ENCODE results near the gene SCAMP4. TPM values are rescaled to one million over a fixed set of nuclear protein-coding genes. Genes with fewer than 3 reads are reported as not detected.

SCAMP4 gene
- total RNA-seq (ENCODE audit: unreplicated experiment): 71.8 TPM
- long read RNA-seq, transcript SCAMP4-201 (7 exons, 2,684 nt): major isoform, 5 of 8 reads
- long read RNA-seq, partial matches to known transcripts: 1 of 8 reads
- long read RNA-seq, other reads (novel, unspliced or antisense): 0 of 8 reads

GRCh38 chr19:1905110-1905862 is at the start of gene SCAMP4, which contains the start of gene ADAT3:
SCAMP4 (plus strand) TSS chr19:1905399; CDS start chr19:1915020, 9,621 bp downstream.
ADAT3 (plus strand) TSS chr19:1905399; CDS start chr19:1912048, 6,649 bp downstream.
- H3K27ac Mint-ChIP-seq (ENCODE audit: unreplicated experiment): peak within 1 kb of the TSS; percentile 89
- TF ChIP-seq CTCF (IDR thresholded peaks at IDR 0.05; ENCODE audit: unreplicated experiment): no peak
- peak within 1 kb of the TSS; percentile 93 for H3K4me3 Mint-ChIP-seq (ENCODE audit: unreplicated experiment)
- peaks cover 15% of the 10 kb centered on the region for H3K4me1 Mint-ChIP-seq (ENCODE audit: unreplicated experiment)
- DNase-seq (ENCODE audit: low spot score): peak; percentile 98
- H3K9me3 Mint-ChIP-seq (ENCODE audit: unreplicated experiment): no peaks in the 10 kb centered on the region
- H3K36me3 Mint-ChIP-seq (ENCODE audit: low read depth, unreplicated experiment): peaks cover 4% of the 10 kb centered on the region
- peaks cover 3% of the 10 kb centered on the region for H3K27me3 Mint-ChIP-seq (ENCODE audit: unreplicated experiment)

GRCh38 chr19:1855828-1856255 is 49.4 kb upstream of the SCAMP4 start:
- Mint-ChIP-seq H3K36me3 (ENCODE audit: low read depth, unreplicated experiment) (peaks cover 5% of the 10 kb centered on the region), H3K4me3 (ENCODE audit: unreplicated experiment) (no peak overlapping the region), H3K27me3 (ENCODE audit: unreplicated experiment) (peaks cover 8% of the 10 kb centered on the region), H3K9me3 (ENCODE audit: unreplicated experiment) (no peaks in the 10 kb centered on the region), H3K27ac (ENCODE audit: unreplicated experiment) (no peak overlapping the region), H3K4me1 (ENCODE audit: unreplicated experiment) (peaks cover 6% of the 10 kb centered on the region)
- DNase-seq (ENCODE audit: low spot score): no peak
- TF ChIP-seq CTCF (IDR thresholded peaks at IDR 0.05; ENCODE audit: unreplicated experiment): no peak

- no peak for DNase-seq (ENCODE audit: low spot score)
- H3K4me3 Mint-ChIP-seq (ENCODE audit: unreplicated experiment): peak overlapping the region; percentile 79
- H3K4me1 Mint-ChIP-seq (ENCODE audit: unreplicated experiment): peaks cover 6% of the 10 kb centered on the region
- H3K27ac Mint-ChIP-seq (ENCODE audit: unreplicated experiment): no peak overlapping the region
- no peak for TF ChIP-seq CTCF (IDR thresholded peaks at IDR 0.05; ENCODE audit: unreplicated experiment)
- H3K27me3 Mint-ChIP-seq (ENCODE audit: unreplicated experiment): peaks cover 12% of the 10 kb centered on the region
- H3K36me3 Mint-ChIP-seq (ENCODE audit: low read depth, unreplicated experiment): peaks cover 2% of the 10 kb centered on the region
- no peaks in the 10 kb centered on the region for H3K9me3 Mint-ChIP-seq (ENCODE audit: unreplicated experiment)
These were observed 48.9 kb upstream of the SCAMP4 start for GRCh38 chr19:1856345-1856697.

GRCh38 chr19:1856698-1857603 is 48.2 kb upstream of the SCAMP4 start:
- TF ChIP-seq CTCF (IDR thresholded peaks at IDR 0.05; ENCODE audit: unreplicated experiment): no peak
- peaks cover 16% of the 10 kb centered on the region for H3K27me3 Mint-ChIP-seq (ENCODE audit: unreplicated experiment)
- H3K9me3 Mint-ChIP-seq (ENCODE audit: unreplicated experiment): no peaks in the 10 kb centered on the region
- no peak overlapping the region for H3K4me3 Mint-ChIP-seq (ENCODE audit: unreplicated experiment)
- H3K4me1 Mint-ChIP-seq (ENCODE audit: unreplicated experiment): peaks cover 9% of the 10 kb centered on the region
- no peak overlapping the region for H3K27ac Mint-ChIP-seq (ENCODE audit: unreplicated experiment)
- peaks cover 4% of the 10 kb centered on the region for H3K36me3 Mint-ChIP-seq (ENCODE audit: low read depth, unreplicated experiment)
- peak; percentile 59 for DNase-seq (ENCODE audit: low spot score)
